GM19468 (cell line): ENCODE measurements around the gene AREG.

ENCODE experiments used
- ATAC-seq: cut with Tn5 transposase; IDR thresholded peaks from one replicate; pipeline ENCODE4 v1.9.1; 2021; ENCODE audit warnings: mild to moderate bottlenecking, moderate library complexity, moderate number of reproducible peaks; ENCODE audit not compliant: unreplicated experiment; ENCODE audit errors: extremely low read depth

The AREG gene

DNA sequence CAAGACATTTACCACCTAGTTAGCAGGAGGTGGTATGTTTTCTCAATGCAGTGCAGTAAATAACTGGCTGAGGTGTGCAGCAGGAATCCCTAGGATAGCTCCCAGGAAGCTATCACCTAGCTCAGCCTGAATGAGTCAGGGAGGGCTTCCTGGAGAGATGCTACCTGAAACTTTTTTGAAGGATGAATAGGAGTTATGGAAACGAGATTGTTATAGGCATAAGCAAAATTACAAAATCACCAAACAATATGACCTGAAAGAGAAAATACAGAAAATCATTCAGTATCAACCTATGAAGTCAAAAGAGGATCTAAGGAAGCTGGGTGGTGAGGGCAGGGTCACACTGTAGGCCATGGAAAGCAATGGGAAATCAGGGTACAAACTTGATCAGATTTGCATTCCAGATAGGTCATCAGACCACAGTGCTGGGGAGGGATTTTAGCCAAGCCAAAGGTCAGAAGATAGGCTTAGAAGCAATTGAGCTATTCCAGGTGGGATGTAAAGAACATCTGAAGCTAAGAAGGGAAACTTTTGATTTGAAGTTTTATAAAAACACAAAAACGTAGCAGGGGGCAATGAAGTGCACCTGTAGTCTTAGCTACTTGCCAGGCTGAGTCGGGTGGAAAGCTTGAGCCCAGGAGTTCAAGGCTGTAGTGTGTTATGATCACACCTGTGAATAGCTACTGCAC lies 11.3 kb downstream of the AREG start:
- no peak for ATAC-seq

DNA sequence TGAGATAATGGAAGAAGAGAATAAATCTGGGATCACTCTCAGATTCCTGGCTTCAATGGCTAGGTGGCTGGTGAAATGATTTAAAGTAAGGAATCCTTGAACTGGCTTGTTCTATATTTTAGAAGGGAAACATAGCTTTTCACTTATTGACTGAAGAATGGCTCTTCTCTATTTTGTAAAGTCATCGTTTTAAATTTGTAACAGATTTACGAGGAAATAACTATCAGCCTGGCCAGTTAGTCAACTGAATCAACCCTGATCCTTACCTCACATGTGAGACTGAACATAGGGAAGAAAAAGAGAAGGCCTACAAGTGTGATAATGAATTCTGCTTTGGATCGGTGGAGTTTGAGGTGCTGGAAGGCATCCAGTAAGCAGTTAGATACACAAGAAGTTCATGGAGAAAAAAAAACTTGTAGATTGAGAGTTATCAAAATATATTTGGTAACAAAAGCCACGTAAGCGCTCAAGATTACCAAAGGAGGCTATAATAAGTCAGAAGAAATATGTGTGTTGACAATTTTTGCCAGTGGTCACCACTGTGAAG lies 12.0 kb downstream of the AREG start:
- ATAC-seq, result no peak

DNA sequence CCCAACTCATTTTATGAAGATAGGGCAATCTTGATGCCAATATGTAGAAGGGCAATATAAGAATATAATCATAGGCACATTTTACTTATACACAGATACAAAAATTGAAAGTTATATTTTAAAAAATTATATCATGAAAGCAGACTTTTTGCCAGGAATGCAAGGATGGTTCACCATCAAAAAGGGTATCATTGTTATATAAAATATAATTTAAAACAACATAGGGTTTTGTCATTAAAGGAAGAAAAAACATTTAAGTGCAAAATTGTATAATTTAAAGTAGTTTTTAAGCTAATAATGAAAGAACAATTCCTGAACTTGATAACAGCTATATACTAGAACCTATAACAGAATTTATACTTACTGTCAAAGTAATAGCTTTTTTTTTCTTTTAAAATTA lies 15.9 kb downstream of the AREG start:
- no peak for ATAC-seq

DNA sequence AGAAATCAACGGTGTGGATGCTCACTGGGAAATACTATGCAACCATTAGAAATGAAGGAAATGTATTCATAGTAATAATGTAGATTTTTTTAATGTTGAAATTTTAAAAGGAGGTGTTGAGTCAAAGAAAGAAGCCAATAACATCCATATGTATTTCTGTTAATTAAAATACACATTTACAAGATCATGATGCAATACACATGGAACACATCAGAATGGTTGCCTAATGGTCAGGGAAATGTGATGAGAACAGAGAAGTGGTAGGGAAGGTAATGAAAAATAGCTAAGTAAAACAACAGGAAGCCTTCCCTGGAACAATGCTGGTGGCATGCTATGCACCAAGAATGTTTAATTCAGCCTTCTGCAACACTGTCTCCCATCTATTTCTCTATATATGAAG lies 18.2 kb downstream of the AREG start:
- no peak for ATAC-seq

DNA sequence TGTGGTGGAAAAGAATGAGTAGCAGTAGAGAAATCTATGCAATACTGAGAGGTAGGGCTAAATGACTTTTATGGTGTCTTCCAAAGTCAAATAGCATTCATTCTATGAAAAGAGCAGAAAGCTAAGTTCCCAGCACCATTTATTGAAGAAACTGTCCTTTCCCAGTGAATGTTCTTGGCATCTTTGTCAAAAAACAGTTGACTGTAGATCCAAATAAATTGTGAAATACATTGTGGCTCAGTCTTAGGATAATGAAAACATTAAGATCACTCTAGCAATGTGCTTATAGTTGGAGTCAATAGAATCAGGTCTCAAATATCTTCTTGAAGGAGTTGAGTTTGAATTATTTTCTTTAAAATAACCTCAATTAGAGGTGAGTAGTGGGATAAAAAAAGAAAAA lies 19.4 kb downstream of the AREG start:
- no peak for ATAC-seq

GRCh38 chr4:74466242-74466641 lies 21.3 kb downstream of the AREG start:
- ATAC-seq, result no peak

DNA sequence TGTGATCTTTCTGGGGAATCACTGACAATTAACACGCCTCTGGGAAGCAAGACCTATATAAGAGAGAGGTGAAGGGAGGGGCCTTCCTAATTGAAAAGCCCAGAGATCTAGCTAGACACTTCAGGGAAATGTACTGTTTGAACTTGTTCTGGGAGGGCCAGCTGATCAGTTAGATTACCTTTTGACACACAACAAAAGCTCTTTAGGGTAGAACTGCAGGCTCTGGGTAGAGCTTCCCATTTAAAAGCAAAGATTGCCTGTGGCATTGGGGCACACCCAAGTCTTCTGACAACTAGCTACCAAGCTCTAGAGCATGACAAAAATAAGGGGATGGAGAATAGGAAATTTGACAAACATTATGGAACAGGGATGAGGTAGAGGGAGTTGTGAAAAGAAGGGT lies 26.3 kb downstream of the AREG start:
- ATAC-seq, result no peak

DNA sequence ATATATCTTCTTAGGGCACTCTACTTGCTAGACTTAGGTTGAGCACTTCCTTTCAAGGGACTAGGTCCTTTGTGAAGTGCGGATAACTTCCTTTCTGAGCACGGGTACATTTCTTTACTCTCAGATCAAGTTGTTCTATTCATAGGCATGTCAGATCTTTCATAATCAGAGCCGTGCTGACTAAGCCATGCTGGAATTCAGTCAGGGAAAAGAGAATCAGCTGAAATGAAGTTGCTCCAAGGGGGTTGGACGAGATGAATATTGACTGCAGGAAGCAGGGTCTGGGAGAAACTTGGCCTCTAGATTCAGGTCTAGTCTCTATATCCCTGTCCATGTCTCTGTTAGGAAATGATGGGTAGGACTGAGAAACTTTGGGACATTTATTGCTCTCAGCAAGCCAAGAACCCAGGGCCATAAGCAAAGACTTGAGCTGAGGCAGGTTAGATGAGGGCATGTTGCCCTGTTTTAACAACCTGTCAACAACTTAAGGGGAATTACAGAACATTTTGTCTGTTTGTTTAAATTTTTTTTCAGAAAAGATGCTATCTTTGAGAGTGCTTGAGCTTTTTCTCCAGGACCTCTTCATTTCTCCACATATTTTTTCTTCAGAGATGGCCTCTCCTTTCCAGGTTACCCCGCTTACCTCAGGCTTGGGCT lies 28.3 kb downstream of the AREG start:
- ATAC-seq, result no peak

GRCh38 chr4:74474345-74475090 lies 29.6 kb downstream of the AREG start:
- no peak for ATAC-seq

DNA sequence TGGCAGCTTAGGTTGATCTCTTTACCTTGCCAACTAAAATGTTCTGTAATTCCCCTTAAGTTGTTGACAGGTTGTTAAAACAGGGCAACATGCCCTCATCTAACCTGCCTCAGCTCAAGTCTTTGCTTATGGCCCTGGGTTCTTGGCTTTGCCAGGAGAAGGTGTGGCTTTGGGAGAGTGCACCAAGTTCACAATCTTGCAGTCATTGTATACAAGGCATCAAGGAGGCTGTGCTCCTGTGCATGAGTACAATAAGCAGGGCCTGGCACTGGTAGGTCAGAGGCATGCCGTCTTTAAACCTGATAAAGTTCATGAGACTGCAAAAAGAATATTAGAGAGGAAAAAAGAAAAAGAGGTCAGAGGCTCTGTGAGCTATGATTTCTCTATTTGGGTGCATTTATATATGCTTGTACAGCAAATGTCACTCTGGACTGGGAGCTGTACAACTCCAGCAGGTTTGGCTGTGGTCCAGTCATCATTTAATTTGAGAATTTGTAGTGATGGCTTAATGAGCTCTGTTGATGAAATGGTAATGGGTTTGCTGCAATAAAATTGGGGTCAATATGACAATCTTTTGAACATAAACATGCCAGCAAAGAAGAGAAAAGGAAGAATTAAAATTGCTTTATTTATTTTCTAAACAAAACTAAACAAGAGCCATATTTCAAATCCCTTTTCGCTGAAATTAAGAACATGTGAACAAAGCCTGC lies 30.3 kb downstream of the AREG start:
- no peak for ATAC-seq

- no peak for ATAC-seq
Measured at GRCh38 chr4:74475946-74476345, 31.0 kb downstream of the AREG start.

- ATAC-seq, result no peak
Measured at GRCh38 chr4:74479009-74479408, 34.1 kb downstream of the AREG start.

DNA sequence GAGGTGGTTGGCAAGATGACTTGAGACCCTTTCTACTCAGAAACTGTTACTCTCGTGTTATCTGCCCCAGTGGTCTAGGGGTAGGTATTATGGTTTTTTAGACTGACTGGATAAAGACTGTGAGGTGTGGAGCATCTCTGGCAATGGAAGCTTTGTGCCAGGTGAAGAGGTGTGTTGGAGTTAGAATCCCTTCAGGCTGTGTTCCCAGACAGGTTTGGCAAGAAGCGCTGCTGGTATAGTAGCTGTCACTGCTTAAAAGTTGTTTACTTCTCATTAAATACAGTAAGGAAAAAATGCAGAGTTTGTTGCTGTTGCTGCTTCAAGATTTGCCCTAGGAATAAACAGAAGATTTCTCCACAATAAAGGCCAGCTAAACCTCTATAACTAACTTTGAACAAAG lies 35.3 kb downstream of the AREG start:
- ATAC-seq, result no peak

DNA sequence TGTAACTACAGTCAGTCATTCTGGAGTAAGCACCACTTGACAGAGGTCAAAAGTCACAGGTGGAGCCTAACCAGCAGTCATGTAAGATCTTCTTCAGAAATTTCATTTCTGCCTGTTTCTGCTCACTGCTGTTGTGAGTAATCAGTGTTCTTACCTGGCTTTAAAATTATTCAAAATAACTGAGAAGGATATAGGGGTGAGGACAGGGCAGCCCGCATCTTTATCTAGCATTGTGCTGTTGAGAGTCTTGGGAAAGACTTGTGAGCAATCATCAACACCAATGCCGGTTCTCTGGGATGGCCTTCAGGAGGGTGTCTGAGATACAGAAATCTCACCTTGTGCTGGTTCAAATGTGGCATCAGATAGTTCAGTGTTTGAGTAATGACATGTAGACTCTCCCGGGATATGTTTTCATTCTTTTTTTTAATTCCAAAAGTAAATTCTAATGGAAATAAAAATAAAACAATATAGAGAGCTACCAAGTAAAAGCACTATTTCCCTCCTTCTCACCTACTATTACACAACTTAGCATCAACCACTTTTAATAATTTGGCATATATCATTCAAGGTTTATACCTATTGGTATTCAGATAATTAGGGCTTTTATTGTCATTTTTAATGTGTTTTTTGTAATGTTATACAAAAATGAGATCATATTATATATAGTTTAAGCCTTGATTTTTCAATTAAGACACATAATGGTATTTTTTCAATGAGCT lies 37.1 kb downstream of the AREG start:
- no peak for ATAC-seq

DNA sequence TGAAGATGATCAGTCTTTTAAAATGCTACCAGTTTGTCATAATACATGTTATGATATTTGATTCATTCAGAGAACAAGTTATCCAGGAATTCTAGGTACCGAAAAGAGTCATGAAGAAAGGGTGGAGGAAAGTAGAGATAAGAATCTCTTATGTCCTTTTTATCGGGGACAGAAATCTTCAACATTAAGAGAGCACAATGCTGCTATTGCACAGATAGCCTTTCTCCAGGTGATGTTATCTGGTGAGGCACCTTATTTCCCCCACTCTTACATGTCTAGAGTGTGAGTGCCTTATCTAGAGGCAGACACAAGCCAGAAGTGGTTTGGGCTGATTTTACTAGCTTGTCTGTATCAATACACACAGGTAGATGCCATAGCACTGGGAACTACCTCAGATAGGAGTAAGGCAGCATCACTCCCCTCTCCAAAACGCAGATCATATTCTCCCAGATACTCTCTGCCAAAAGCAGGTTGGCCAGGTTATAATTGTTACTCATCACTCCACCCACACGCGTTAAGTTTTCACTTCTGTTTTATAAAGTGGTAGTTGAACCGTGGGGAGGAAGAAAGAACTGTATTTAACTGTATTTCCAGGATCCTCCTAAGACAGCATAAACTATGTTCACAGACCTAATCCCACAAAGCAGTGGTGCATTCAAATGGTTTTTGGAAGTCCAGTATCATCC lies 38.4 kb downstream of the AREG start:
- ATAC-seq, result no peak

GRCh38 chr4:74486905-74487304 lies 42.0 kb downstream of the AREG start:
- ATAC-seq, result no peak

DNA sequence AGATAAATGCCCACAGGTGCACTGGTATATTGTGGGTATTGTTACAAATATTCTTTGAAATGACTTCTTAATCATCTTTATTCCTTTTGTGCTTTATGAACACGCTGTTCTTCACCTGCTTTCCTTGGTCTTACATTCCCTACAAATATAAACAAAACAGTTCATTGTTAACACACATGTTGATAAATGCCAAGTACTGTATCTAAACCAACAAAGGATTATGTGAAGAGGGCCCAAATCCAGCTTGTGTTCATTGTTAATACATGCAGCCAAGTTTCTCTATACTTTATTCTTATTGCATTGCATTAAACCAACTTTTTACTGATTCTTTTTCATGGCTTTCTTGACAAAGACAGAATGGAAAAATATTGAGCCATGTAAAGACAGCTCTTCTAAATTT lies 42.8 kb downstream of the AREG start:
- no peak for ATAC-seq

DNA sequence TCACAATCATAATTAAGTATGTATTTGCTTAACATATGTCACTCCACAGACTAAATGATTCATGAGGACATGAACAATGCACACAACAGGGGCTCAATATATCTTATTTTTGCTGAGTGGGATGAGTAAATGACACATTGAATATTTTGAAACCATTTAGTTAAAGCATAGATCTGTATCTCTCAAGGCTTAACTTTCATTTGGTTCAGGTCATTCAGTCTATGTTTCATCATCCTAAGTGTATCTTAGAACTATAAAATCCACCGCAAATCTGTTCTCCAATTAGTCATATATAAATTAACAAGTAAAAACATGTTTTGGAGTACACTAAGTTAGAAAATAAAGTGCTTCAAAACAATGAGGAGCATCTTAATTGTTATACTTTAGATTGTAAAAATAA lies 45.8 kb downstream of the AREG start:
- no peak for ATAC-seq

- no peak for ATAC-seq
Measured at GRCh38 chr4:74499986-74500781, 55.2 kb downstream of the AREG start.
